ENCODE results near the gene PUM2. TPM values are rescaled to one million over a fixed set of nuclear protein-coding genes. Genes with fewer than 3 reads are reported as not detected.
A peak's percentile ranks its signal among the peaks of the same experiment; 100 is the strongest.

The PUM2 gene
- total and polyA plus RNA-seq, 2 of the 13 experiments (the other 11 are each of a cell fraction or from before 2014, with no cell fraction given) = 69.6 to 69.8 TPM

DNA sequence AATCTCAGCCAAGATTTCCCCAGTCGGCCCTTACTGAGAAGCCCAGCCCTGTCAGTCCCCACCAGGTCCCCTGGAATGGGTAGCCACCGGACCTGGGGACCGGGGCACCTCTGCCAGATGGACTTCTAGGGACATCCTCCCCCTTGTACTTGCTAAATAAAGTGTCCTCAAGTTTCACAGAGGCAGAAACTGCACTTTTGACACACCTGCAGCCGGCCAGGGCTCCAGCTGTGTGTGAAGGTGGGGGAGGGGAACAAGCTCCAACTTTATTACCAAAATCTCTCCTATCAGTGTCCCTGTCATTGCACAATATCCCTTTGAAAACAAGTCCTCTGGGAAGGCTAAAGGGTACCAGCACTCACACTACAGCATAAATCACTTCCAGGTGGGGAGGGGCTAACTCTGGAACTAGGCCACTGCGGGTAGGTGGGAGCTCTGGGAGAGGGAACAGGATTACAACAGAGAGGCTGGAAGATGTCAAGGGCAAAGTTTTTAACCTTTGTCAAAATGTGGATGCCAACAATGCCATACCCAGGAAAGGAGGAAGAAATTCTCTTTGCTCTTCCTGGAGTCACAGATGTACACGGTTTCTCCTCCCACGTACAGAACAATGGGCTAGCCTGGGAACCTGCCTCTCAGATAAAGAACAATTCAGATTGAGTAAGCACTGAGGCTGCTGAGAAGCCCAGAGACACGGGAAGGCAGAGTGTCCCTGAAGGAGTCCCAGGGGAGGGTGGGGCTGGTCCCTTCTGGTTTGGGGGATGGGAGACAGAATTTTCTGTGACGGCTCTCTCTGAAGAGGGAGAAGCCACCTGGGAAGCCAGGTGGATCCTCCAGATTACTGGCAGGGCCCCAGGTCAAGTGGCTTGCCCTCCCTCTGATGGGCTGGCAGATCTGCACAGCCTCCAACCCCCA lies 136.7 kb downstream of the PUM2 start (continued):
- peak; percentile 89 for TF ChIP-seq ZNF292 (CRISPR knock-in tag; IDR thresholded peaks at IDR 0.05; ENCODE audit: borderline replicate concordance, low read depth)
- peak; percentile 79; the same call in 1 of the 2 replicates for TF ChIP-seq ZNF747 (CRISPR knock-in tag; IDR thresholded peaks at IDR 0.05; ENCODE audit: borderline replicate concordance)
- peak; percentile 28; the same call in 1 of the 2 replicates for TF ChIP-seq RXRA (CRISPR knock-in tag; IDR thresholded peaks at IDR 0.05)
- TF ChIP-seq THRA (CRISPR knock-in tag; IDR thresholded peaks at IDR 0.05; ENCODE audit: borderline replicate concordance) = peak; percentile 80; the same call in 1 of the 2 replicates
- TF ChIP-seq POGK (CRISPR knock-in tag; conservative IDR thresholded peaks at IDR 0.05) = peak; percentile 79; the same call in 1 of the 2 replicates
- TF ChIP-seq ATF2 (CRISPR knock-in tag; IDR thresholded peaks at IDR 0.05) = peak; percentile 66
- peak; percentile 71 for TF ChIP-seq ZNF574 (CRISPR knock-in tag; IDR thresholded peaks at IDR 0.05)
- peak; percentile 75 for TF ChIP-seq FOXA3 (CRISPR knock-in tag; IDR thresholded peaks at IDR 0.05)
- no peak for TF ChIP-seq ZBTB1 (CRISPR knock-in tag; IDR thresholded peaks at IDR 0.05; ENCODE audit: borderline replicate concordance)
- peak; percentile 34; the same call in 1 of the 2 replicates for TF ChIP-seq ZNF335 (CRISPR knock-in tag; IDR thresholded peaks at IDR 0.05)
- TF ChIP-seq ZNF562 (CRISPR knock-in tag; IDR thresholded peaks at IDR 0.05; ENCODE audit: borderline replicate concordance) = no peak
- no peak; the same call in 1 of the 2 replicates for TF ChIP-seq ZNF274 (CRISPR knock-in tag; IDR thresholded peaks at IDR 0.05)
- TF ChIP-seq ZNF234 (CRISPR knock-in tag; conservative IDR thresholded peaks at IDR 0.05) = no peak
